Measurements from ENCODE around the gene MSLN.

MSLN gene

DNA sequence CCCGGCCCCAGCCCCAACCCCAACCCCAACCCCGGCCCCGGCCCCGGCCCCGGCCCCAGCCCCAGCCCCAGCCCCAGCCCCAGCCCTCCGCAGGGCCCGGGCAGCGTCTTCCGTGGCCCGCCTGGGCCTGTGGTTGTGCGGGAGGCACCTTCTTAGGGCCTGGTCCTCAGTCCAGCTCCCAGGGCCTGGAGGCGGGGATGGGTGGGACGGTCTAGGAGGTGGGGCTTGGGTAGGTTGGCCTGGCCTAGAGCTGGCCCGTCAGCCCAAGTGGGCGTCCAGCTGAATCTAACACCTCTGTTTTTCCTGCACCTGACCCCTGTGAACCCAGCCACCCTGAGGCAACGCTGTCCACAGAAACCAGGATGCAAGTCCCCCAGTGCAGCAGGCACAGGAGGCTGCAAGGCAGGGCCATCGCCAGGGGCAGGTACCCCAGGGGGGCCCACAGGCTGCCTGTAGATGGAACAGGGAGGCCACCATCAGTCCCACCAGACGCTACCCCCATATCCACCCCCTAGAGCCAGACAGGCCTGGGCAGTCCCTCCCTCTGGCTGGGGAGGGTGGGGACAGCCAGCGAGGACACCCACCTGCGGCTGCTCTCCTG is 8.8 kb downstream of the MSLN start:
- H3K27ac ChIP-seq = no peak overlapping the region
- no peak for TF ChIP-seq ZFX (IDR thresholded peaks at IDR 0.05)

DNA sequence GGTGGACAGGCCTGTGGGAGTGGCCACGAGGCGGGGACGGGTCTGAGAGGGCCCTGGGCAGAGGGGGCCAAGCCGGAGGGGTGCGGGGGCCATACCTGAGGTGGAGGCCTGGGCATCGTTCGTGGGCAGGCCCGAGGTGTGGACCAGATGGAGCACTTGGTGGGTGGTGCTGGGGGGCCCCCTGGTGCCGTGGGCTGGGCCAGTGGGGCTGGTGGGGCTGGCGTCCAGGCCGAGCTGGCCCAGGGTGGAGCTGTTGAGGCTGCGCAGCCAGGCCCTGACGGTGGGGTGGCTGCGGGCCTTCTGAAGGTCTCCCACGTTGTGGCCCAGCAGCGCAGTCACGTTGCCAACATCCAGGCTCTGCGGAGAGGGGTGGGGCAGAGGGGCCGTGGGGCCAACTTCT is 9.4 kb downstream of the MSLN start:
- no peak overlapping the region for H3K27ac ChIP-seq
- TF ChIP-seq CTCF (conservative IDR thresholded peaks at IDR 0.05) = no peak
- no peak for TF ChIP-seq ZFX (IDR thresholded peaks at IDR 0.05)

DNA sequence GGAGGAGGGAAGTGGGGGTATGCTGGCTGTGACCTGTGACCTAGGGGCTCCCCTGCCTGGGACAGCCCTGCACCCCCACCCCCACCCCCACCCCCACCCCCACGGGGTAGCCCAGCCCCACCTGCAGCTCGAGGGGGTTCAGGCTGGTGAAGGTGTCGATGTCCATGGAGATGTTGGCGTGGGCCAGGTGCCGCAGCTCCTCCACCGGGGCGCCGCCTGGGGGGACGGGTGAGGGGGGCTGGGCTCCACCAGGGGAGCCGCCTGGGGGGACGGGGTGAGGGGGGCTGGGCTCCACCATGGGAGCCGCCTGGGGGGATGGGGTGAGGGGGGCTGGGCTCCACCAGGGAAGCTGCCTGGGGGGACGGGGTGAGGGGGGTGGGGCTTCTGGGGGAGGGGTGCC is 9.9 kb downstream of the MSLN start:
- no peak overlapping the region for H3K27ac ChIP-seq
- TF ChIP-seq CTCF (conservative IDR thresholded peaks at IDR 0.05) (no peak), ZFX (IDR thresholded peaks at IDR 0.05) (no peak)

GRCh38 chr16:772959-773358 is 12.4 kb downstream of the MSLN start:
- TF ChIP-seq CTCF (conservative IDR thresholded peaks at IDR 0.05) (no peak), ZFX (IDR thresholded peaks at IDR 0.05) (no peak)
- no peak overlapping the region for H3K27ac ChIP-seq

DNA sequence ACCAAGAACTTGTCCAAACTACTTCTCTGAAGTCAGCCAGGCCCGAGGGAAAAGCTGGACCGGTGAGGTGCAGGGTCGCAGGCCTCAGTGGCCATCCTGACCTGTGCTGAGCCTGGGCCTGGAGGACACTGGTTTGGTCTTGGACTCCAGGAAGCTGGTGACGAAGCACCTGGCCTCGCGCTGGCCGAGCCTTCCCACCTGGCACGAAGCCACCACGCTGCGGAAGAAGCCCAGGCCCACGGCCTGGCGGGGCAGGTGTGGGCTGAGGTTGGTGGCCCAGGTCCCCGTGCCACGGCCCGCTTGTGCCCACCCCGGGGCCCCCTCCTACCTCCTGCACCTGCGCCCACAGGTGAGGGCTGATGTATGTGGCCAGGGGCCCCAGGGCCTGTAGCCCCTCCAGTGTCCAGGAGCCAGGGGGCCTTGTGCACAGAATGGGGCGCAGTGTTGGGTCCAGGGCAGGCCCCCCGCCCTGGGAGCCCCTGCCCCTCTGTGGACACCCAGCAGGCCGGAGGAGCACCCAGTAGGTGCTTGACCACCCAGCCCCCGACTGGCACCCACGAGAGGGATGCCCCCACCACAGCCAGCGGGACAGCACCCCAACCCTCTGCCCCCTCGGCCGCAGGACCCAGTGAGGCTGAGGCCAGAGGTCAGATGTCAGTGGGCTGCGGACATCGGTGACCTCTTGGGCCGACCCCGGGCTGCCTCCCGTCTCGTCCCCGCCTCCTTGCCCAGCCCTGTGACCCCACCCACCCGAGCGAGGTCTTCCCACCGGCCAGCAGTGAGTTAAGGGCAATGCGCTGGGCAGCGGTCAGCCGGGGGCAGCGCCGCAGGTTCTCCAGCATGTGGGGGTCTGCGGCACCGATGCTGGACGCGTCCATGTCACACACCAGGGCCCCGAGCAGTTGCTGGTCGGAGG is 13.8 kb downstream of the MSLN start:
- H3K27ac ChIP-seq = no peak overlapping the region
- TF ChIP-seq CTCF (conservative IDR thresholded peaks at IDR 0.05) = no peak
- TF ChIP-seq ZFX (IDR thresholded peaks at IDR 0.05) = no peak

DNA sequence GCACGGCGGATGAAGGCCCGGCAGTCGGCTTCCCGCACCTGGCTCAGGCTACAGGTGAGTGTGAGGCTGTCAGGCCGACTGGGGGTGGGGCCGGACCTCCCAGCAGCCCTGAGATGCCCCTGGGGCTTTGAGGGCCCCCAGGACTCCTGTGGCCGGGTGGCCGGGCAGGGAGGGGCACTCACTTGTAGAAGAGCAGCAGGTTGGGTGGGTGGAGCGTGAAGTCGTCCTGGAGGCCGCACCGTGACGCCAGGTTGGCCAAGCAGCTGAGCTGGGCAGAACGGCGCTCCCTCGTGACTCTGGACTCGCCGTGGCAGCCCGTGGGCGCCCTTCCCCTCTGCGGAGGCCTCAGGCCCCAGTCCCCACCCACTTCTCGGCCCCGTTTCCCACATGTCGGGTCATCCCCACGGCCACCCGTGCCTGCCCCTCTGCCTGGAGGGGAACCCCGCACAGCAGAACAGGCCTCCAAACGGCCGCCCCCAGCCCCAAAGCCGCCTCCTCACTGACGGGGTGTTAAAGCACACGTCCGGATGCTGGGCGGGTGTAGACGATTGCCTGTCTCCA is 14.8 kb downstream of the MSLN start:
- TF ChIP-seq ZFX (IDR thresholded peaks at IDR 0.05) (no peak), CTCF (conservative IDR thresholded peaks at IDR 0.05) (no peak)
- H3K27ac ChIP-seq = no peak overlapping the region; the same call in 1 of the 2 replicates

- peak overlapping the region; percentile 30; the same call in 1 of the 2 replicates for H3K27ac ChIP-seq
Observed at GRCh38 chr16:776298-776697, 15.8 kb downstream of the MSLN start.

DNA sequence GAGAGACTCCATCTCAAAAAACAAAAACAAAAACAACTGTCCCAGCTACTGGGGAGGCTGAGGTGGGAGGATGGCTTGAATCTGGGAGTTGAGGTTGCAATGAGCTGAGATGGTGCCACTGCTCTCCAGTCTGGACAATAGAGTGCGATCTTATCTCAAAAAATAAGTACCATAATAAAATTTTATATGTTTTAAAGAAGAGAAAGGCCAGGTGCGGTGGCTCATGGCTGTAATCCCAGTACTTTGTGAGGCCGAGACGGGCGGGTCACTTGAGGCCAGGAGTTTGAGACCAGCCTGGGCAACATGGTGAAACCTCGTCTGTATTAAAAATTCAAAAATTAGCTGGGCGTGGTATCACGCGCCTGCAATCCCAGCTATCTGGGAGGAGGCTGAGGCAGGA is 16.3 kb downstream of the MSLN start:
- peak overlapping the region; percentile 30; the same call in 1 of the 2 replicates for H3K27ac ChIP-seq
- TF ChIP-seq CTCF (conservative IDR thresholded peaks at IDR 0.05) (no peak), ZFX (IDR thresholded peaks at IDR 0.05) (no peak)
